ENCODE results near the gene USP21. TPM values are rescaled to one million over a fixed set of nuclear protein-coding genes. Genes with fewer than 3 reads are reported as not detected.
A peak's percentile ranks its signal among the peaks of the same experiment; 100 is the strongest.

The USP21 gene
- total and polyA plus RNA-seq, 2 of the 13 experiments (the other 11 are each of a cell fraction or from before 2014, with no cell fraction given) = 10.1 to 33.1 TPM

DNA sequence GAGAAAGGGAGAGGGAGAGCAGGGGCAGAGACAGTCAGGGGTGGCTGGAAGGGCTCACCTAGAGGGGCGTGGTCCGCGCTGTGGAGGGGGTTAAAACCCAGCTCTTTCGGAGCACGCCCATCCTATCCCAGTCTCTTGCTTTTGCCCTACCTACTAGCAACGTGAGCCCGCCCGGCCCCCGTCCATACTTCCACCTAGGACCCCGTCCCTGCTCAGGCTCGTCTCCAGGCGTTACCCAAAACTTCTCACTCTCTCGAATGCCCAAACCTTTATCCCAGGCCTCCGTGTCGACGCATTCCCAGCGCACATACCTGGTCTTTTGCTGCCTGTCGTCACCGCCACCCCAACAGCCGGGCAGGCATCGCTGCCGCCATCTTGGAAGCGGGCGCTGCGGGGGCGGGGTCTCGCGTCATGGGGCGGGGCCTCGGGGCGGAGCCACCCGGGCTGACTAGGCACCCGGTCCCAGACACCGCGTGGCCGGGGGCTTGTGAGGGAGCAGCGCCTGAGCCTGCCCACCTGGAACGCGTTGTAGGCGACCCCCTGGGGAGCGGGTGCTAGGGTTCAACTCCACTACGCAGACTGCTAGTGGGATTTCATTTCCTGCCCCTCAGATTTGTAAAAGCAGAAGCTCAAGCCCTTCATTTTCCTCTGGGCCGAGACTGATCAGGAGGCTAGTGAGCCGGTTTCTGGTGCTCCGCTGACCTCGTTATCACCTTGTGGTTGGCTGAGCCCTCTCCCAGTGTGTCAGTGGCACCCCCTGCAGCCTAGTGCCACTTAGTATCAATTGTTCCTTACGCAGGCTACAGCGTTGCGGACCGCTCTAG is 18.0 kb downstream of the USP21 start, which contains the start of gene B4GALT3 (continued):
- no peak for TF ChIP-seq MBNL3 (CRISPR knock-in tag; conservative IDR thresholded peaks at IDR 0.05)
- no peak for TF ChIP-seq ZNF263 (CRISPR knock-in tag; IDR thresholded peaks at IDR 0.05)
- TF ChIP-seq ISL2 (CRISPR knock-in tag; IDR thresholded peaks at IDR 0.05) = 0 out of 2 replicates have a peak, but pooled peaks have one; percentile 31
- TF ChIP-seq ZNF136 (CRISPR knock-in tag; IDR thresholded peaks at IDR 0.05; ENCODE audit: low read depth) = no peak; the same call in 1 of the 2 replicates
- no peak for TF ChIP-seq SRSF4 (IDR thresholded peaks at IDR 0.05; ENCODE audit: low read depth, low read length, poor library complexity, severe bottlenecking)
- 0 out of 2 replicates have a peak, but pooled peaks have one; percentile 76 for TF ChIP-seq ZNF124 (CRISPR knock-in tag; IDR thresholded peaks at IDR 0.05)
- no peak for TF ChIP-seq SNRNP70 (IDR thresholded peaks at IDR 0.05; ENCODE audit: low read depth, low read length)
- peak; percentile 86; the same call in 1 of the 2 replicates for TF ChIP-seq TGIF2 (CRISPR knock-in tag; IDR thresholded peaks at IDR 0.05)
- TF ChIP-seq PHF21A (CRISPR knock-in tag; IDR thresholded peaks at IDR 0.05) = peak; percentile 75
- TF ChIP-seq ZNF10 (CRISPR knock-in tag; IDR thresholded peaks at IDR 0.05; ENCODE audit: borderline replicate concordance, low read depth) = no peak
- TF ChIP-seq HHEX (CRISPR knock-in tag; IDR thresholded peaks at IDR 0.05) = no peak
- TF ChIP-seq, protein P1, sequence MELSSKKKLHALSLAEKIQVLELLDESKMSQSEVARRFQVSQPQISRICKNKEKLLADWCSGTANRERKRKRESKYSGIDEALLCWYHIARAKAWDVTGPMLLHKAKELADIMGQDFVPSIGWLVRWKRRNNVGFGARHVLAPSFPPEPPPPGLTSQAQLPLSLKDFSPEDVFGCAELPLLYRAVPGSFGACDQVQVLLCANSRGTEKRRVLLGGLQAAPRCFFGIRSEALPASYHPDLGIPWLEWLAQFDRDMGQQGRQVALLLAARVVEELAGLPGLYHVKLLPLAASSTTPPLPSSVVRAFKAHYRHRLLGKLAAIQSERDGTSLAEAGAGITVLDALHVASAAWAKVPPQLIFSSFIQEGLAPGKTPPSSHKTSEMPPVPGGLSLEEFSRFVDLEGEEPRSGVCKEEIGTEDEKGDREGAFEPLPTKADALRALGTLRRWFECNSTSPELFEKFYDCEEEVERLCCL (CRISPR knock-in tag; IDR thresholded peaks at IDR 0.05; ENCODE audit: borderline replicate concordance) = peak; percentile 43; the same call in 1 of the 2 replicates
